GM10266 (cell line): Measurements from ENCODE around the gene SPIRE2.
"Not testable (repeated sequence)": the region's sequence is repeated elsewhere in the genome, so short reads cannot be mapped to it uniquely, and the experiment has no call there.

Experiments used
- DNase-seq: peaks from one replicate; pipeline ENCODE4 v3.0.0; 2012; ENCODE audit errors: extremely low spot score
- CTCF ChIP-seq: IDR thresholded peaks from 2 replicates; pipeline ENCODE4 v1.5.1; 2012; ENCODE audit warnings: mild to moderate bottlenecking, low read depth; ENCODE audit not compliant: control insufficient read depth, insufficient read depth; ENCODE audit errors: missing control alignments

The SPIRE2 gene

GRCh38 chr16:89815639-89816348, 12.5 kb upstream of the SPIRE2 start:
- DNase-seq = peak; percentile 62
- no peak for TF ChIP-seq CTCF

GRCh38 chr16:89818851-89819403, 9.3 kb upstream of the SPIRE2 start:
- DNase-seq = not testable (repeated sequence)

- not testable (repeated sequence) for DNase-seq
These were observed 8.8 kb upstream of the SPIRE2 start for GRCh38 chr16:89819448-89819847.

- no peak for DNase-seq
- TF ChIP-seq CTCF = no peak
These were observed 6.7 kb upstream of the SPIRE2 start for GRCh38 chr16:89821438-89822187.

GRCh38 chr16:89822188-89823086, 5.8 kb upstream of the SPIRE2 start:
- TF ChIP-seq CTCF = no peak
- no peak for DNase-seq

- no peak for DNase-seq
- TF ChIP-seq CTCF = no peak
These were observed 5.0 kb upstream of the SPIRE2 start for GRCh38 chr16:89823087-89823823.

GRCh38 chr16:89823824-89824148, 4.5 kb upstream of the SPIRE2 start:
- not testable (repeated sequence) for DNase-seq
